GM19463 (cell line): Measurements from ENCODE around the gene ZNF260.
A peak's percentile ranks its signal among the peaks of the same experiment; 100 is the strongest.
"Not testable (repeated sequence)": the region's sequence is repeated elsewhere in the genome, so short reads cannot be mapped to it uniquely, and the experiment has no call there.

Source experiments
- ATAC-seq: cut with Tn5 transposase; IDR thresholded peaks from one replicate; pipeline ENCODE4 v1.9.1; 2021; ENCODE audit warnings: mild to moderate bottlenecking, moderate library complexity; ENCODE audit not compliant: unreplicated experiment

Gene ZNF260

GRCh38 chr19:36490846-36491245 is 37.2 kb downstream of the ZNF260 start:
- ATAC-seq: not testable (repeated sequence)

- ATAC-seq: peak; percentile 56
These were observed 38.1 kb downstream of the ZNF260 start for GRCh38 chr19:36489920-36490415.

GRCh38 chr19:36489118-36489919 is 38.8 kb downstream of the ZNF260 start, which contains the start of gene ZNF566:
Gene ZNF566, minus strand, starts transcription at chr19:36489561. Its CDS starts 13,004 bp downstream, at chr19:36476557.
- ATAC-seq: peak; percentile 85

GRCh38 chr19:36488846-36489117 is 39.3 kb downstream of the ZNF260 start:
- ATAC-seq: peak; percentile 11

GRCh38 chr19:36488118-36488845 is 39.8 kb downstream of the ZNF260 start:
- no peak for ATAC-seq

- no peak for ATAC-seq
These were observed 44.4 kb downstream of the ZNF260 start for GRCh38 chr19:36483653-36484052.

- ATAC-seq: no peak
These were observed 45.2 kb downstream of the ZNF260 start for GRCh38 chr19:36482876-36483275.
